Stimulated activated CD4-positive, alpha-beta T cell treated with anti-CD3 and anti-CD28 coated beads, Interleukin-12 subunit alpha, Interleukin-12 subunit beta, amount 100 ng/mL, for 24 hours (primary cell): Measurements from ENCODE around the gene TBXAS1.

Experiments used
- DNase-seq, 2 experiments: peaks; one replicate each; pipeline ENCODE4 v3.0.0-alpha.2; 2020; ENCODE audit warnings: low read depth in 2 of 2

Gene TBXAS1

DNA sequence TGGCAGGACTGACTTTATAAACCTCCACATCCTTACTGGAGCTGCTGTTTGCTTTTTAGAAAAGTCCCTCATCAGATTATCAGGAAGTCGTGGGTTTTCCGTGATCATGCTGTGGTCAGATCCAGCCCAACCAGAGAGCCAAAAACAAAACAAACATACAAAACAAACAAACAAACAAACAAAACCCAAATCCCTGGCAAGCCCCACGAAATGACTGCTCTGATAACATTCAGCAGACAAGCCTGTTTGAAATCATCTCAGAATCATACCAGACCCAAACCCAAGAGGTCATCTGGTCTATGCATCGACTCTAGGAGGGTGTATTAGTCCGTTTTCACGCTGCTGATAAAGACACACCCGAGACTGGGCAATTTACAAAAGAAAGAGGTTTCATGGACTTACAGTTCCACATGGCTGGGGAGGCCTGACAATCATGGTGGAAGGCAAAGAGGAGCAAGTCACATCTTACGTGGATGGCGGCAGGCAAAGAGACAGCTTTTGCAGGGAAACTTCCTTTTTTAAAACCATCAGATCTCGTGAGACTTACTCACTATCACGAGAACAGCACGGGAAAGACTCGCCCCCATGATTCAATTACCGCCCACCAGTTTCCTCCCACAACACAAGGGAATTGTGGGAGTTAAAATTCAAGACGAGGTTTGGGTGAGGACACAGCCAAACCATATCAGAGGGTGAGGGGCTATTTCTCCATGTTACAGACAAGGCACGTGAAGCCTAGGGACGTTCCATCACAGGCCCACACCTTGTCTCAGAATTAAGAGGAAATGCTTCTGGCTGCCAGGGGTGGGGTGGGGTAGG, 148.0 kb downstream of the TBXAS1 start:
- no peak for DNase-seq

DNA sequence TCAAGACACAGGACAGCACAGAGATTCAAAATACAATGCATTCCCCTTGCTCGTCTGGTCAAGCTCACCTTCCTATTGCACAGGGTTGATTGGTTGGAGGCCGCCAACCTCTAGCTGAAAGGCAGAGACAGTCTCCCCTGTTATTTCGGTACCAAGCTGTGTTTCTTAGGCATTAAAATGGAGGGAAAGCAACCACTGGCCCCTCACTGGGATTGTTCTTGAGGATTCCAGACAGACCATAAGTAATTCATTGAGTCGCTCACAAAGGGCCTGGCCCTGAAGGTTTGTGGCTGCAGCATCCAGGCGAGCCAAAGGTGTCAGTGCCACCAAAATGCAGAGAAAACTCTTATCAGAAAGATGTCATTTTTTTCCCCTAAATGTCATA, 152.4 kb downstream of the TBXAS1 start:
- no peak for DNase-seq

DNA sequence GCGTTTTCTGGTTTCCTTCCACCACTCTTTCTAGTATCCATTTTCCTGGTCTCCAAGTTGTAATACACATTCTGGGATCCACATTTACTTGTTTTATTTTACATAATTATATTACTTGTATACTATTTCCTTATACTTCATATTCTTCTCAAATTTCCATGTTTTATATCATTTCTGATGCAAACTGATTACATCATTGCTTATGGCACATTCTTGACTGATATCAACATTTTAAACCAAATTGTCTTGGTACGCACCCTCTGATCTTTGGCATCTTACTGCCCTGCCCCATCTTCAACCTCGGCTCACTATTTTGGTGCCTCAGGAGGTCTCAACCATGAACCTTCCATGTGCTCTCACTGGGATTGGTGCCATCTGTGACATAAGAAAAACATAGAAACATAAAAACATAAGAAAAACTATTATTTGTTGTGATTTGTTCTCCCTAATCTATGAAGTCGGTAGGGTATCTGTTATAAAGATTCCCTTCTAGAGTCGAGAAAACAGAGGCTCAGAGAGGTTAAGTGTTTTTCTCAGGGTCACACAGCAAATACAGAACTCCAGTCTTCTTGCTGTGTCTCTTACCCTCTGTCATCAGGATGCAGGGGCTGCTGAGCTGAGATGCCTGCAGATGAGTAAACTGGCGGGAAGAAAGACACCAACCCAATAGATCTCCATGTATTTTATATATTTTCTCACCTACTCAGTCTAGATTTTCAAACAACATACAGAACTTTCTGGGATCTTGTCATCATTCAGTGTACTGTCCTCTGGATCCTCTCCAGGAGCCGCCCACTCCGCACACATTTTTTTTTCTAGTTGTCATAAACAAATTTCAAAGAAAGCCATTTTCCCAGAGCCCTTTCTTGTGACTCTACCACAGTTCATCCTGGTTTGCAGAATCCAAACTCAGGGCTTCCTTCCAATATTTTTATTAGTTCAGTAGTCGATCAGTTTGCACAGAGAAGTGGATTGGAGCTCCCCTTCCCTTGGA, 154.2 kb downstream of the TBXAS1 start:
- DNase-seq: no peak

DNA sequence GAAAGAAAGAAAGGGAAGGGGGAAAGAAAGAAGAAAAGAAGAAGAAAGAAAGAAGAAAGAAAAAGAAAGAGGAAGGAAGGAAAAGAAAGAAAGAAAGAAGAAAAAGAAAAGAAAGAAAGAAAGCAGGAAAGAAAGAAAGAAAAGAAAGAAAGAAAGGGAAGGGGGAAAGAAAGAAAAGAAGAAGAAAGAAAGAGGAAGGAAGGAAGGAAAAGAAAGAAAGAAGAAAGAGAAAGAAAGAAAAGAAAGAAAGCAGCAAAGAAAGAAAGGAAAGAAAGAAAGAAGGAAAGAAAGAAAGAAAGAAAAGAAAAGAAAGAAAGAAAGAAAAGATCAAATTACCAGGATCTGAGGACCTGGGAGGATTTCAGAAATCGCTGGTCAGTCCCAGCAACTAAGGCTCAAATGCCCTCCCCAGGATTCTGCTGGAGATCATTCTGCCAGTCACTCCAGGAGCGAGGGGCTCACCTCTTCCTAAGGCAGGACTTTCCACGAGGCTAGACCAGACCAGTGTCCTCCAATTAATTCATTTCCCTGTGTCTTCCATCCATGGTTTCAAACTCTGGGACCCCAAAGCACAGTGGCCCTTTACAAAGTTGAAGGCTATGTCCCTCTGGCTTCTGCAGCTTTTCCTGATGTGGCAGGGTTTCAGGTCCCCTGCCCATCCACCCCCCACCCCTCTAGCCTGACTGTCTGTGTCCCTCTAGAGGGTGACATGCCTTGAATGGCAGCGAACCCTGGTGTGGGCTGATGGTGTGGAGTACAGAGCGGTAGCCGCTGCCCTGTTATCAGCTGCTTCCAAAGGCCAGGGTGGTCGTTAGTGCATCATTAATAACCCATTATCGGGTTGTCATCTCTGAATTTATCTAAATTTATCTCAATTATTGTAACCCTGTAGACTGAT, 155.8 kb downstream of the TBXAS1 start:
- no peak for DNase-seq

DNA sequence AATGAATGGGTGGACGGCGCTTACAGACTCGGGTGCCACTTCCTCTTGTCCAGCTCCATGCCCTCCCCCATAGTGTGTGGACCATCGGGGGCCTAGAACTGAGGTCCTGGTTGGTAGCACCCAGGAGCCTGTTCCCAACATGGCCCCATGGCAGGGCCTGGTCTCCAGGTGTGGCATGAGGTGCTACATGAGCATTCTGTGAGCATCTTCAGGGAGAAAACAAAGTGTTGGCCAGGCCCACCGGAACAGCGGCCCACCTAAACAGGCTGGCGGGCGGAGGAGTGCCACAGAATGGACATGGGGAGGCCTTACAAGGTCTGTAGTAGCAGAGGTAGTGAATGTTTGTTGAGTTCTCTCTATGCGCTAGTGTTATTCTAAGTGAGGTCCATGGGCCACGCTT, 156.7 kb downstream of the TBXAS1 start:
- no peak for DNase-seq

DNA sequence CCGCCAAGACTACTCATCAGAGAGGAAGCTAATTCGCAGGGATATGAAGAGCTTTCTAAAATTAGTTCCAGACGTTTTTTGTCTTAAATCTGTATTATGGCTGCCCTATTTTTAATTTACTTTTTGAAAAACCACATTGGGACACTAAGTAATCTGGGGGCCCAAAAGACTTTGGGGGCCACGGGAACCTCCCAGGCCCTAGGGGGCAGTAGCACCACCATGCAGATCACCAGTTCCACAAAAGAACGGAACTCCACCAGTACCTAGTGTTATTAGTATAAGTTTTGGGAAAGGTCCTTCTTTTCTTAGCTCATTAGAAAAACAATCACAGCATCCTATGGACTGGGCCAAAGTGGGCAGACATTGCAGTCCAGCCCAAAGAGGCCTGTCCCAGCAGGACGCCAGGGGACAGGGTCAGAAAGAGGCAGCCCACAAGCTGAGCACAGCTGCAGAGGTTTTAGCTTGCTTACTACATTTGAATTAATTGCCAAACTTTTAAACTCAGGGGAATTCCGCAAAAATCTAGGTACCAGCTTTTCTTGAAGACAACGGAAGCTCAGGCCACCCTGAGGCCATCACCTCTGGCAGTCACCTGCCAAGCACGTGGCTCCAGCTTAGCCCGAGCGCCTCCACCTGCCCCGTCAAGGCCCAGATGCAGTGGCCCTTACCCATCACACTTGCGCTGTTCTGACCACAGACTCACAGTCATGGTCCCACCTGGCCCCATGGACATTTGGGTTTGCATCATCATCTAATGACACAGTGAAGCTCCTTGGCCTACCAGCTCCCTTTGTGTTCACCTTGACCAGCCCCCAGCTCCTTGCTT, 158.8 kb downstream of the TBXAS1 start:
- no peak for DNase-seq

DNA sequence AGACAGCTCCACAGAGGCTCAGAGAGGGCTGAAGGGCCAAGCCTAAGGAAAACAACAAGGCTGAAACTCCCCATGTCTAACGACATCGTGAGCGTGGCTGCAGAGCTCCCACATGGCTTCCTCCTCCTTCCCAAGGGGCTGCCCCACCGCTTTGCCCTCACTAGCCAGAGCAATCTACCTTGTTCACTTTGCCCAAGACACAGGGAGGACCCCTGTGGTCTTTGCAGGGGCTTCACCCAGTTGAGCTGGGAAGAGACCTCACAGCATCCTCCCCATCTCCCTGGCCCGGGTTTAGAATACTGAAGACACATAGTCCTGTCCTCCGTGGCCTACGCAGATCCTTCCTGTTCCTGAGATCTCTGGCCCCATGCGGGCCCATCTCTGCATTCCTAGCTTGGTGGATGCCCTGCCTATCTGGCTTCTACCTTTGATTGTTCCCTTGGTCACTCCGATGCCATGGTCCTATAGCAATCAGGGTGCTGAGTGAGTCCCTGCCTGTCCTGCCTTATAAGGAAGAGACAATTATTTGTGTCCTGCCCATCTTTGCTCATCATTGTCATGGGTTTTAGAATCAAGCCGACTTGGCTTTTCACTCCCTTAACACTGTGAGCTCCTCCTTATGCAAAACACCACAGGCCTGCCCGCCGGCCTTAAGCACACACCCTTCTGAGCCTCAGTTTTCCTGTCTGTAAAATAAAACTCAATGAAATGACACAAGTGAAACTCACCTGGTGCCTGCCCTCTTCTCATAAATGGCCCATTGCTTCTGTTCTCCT, 160.5 kb downstream of the TBXAS1 start:
- no peak for DNase-seq

DNA sequence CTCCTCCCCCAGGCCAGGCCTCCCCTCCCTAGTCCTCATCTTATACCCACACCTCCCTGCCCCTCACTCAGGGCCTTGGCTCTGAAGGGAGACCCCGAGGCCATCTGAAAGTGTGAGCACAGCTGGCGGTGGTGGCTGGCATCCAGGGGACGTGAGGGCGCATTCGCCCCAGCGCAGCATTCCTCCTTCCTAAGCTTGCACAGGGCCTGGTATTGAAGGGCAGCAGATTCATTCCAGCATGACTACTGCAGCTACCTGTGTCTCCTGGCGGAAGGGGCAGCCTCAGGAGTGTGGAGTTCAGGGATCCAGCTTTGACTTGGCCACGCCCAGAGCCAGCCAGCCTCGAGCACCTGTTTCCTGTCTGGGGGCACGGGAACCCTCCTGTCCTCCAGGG, 161.1 kb downstream of the TBXAS1 start:
- no peak for DNase-seq

DNA sequence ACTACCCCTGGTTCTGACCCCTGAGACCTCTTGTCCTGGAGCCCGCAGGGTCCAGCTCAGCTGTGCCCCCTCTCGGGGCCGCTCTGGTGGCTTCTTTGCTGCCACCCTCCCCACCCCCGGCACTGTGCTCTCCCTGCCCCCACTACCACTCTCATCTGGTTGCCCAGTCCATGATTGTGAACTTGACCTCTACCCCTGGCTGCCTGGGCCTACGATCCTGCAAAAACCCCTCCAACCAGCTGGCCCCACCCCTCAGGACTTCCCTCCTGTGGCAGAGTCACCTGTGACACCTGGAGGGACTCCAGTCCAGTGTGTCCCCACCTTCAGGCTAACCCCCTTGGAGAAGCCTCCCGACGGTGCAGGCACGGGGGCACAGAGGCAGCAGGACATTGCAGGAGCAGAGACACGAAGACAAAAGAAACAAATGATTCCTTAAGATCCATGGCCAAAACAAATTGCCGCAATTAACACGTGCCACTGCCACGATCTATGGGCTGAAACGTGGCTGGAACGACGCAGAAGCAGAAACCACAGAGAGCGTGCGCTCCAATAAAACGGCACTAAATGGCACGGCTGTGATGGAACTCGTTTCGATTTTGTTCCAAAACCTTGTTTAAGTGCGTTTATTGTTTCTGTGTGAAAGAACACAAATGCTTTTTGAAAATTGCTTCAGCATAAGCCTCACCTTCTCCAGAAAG, 161.7 kb downstream of the TBXAS1 start:
- no peak for DNase-seq

DNA sequence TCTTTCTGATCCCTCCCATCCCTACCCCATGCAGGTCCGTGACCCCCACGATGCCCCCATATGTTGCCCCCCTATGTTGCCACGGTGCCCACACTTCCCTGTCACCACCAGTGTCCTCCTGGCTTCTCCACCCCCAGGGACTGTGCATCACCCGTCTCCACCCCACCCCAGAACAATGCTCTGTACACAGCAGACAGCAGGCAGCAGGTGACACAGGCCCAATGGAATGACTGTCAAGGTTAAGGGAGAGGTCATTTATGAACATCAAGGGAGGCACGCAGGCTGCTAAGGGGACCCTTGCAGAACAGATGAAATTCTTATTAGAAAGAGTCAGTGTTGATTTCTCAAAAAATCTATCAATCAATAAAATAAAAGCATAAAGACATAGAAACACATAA, 162.2 kb downstream of the TBXAS1 start:
- DNase-seq: no peak

DNA sequence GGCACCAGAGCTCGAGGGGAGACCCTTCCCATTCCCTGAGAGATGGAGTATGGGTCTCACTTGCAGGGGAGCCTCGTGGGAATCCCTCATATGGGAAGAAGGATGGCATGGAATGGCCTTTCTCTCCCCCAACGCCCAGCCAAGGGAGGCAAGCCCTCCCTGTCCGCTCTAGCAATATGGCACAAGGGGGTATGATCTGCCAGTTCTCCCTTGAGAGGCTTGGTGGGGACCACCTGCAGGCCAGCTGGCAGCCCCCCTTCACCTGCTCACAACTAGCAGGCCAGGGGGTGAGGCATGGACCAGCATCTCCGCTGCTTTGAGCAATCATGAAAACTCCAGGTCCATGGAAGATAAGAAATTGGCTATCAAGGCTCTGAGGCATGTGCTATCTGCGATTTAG, 162.8 kb downstream of the TBXAS1 start:
- no peak for DNase-seq

DNA sequence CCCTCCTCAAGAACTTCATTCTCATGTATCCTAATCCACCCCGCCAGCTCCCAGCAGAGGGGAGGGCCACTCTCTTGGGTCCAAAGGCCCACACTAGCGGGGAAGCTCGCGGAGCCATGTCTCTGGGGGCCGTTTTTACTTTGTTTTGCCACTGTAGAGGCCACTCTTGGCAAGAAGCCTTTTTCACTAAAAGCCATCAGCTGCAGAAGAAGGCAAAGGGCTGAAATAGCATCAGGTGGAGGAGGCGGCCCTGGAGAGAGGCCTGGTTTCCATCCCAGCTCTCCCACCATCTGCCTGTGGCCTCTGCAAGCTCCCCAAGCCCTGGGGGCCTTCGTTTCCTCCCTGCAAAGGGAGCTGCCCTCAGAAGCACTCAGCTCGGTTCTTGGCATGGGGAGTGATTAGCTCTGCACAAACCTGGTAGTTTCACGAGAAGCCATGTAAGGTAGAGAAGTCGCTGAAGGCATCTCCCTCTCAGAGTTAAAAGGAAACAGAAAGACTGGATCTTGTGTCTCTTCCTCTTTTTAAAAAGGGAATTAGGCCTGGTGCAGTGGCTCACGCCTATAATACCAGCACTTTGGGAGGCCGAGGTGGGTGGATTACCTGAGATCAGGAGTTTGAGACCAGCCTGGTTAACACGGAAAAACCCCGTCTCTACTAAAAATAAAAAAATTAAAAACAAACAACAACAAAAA, 163.4 kb downstream of the TBXAS1 start:
- DNase-seq: no peak

DNA sequence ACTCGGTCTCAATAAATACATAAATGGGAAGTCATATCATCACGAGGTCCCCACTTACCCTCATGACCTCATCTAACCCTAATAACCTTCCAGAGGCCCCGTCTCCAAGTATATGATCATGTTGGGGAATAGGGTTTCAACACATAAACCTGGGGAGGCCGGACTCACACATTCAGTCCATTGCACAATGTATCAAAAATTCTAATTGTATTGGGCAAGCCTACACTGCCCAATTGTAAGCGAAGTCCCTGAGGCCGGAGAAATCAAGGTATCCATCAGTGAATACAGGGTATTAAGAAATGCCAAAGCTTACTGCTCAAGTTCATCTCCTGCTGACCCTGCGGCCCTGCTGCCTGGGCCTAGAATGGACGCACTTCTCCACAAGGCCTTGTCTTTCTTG, 164.1 kb downstream of the TBXAS1 start:
- DNase-seq: no peak

DNA sequence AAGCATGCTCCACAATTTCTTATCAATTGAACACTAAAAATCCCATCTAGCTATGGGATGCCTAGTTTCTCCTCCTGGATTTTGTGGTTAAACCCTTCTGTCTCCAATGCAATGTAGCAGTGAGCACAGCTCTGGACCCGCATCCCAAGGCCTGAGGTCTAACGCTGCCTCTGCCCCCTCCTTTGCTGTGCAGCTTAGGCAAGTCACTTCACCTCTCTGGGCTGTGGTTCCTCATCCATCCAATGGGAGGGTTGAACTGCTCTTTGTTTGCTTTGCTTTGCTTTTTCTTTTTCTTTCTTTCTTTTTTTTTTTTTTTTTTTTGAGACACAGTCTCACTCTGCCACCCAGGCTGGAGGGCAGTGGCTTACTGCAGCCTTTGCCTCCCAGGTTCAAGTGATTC, 164.5 kb downstream of the TBXAS1 start:
- no peak for DNase-seq

DNA sequence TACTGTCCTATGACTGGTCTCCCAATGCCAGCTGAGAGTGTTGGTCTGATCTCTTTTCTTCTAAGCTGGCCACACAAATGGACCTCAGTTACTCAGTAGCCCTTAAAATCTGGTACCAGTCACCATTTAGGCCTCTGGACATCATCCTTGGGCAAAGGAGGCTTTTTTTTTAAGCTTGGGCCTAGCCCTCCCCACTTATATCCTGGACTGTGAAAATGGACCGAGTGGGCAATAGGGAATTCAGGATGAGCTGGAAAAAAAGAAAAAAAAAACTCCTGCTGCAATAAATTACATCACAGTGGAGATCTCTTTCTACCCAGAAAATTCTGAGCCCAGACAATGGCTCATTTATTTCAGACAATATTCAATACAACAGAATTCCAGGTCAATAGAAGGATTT, 165.3 kb downstream of the TBXAS1 start:
- DNase-seq: no peak

DNA sequence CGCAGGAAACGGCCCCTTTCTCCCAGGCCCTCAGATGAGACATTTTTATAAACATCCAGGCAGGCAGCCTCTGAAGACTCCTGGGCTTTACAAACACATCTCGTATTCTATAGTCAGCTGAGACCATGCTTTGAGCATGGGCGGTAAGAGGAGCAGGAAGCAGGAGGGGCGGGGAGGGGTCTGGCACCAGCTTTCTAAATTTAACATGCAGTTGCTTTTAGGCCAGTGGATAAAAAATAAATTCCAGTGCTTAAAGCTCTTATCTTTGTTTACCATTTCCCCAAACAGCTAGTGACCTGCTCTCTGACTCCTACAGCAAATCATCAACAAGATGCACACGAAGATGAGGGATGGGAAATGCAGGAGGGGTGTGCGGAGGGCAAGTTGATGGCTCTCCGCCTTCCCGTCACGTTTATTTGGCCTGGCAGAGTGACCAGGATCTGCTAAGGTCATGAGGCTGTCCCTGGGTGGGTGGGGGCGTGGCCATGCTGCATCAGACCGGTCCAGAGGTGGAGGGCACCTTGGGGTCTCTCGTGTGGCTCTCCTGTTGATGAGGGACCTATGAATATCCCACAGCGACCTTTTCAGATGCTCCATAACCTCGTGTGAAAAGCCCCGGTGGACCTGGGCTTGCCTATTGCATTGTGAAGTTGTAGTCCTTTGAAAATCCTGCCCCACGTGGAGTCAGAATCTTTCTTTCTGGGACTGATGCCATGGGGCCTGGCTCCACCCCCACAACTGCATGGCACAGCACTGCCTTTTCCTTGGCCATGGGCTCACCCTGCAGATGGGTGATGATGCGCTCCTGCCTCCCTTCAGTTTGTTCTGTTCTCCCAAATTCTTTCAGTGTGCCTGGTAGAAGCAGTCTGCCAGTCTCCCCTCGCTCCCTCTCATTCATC, 166.2 kb downstream of the TBXAS1 start:
- no peak for DNase-seq

DNA sequence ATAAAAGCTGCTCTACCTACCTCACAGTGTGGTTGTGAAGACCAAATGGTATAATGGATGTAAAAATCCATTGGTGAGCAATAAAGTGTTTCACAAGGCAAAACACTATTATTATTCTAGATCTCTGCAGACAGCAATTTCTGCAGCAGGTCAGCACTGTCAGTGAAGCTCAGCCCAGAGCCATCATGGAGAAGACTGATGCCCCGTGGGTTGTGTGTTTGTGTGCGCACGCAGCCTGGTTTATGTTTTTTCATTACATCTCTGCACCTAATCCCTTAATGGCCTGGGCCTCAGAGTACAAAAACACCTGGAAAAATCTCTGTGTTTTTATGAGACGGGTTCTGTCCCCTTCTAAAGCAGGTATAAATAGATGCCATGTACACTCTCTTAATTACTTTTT, 169.5 kb downstream of the TBXAS1 start:
- no peak for DNase-seq

DNA sequence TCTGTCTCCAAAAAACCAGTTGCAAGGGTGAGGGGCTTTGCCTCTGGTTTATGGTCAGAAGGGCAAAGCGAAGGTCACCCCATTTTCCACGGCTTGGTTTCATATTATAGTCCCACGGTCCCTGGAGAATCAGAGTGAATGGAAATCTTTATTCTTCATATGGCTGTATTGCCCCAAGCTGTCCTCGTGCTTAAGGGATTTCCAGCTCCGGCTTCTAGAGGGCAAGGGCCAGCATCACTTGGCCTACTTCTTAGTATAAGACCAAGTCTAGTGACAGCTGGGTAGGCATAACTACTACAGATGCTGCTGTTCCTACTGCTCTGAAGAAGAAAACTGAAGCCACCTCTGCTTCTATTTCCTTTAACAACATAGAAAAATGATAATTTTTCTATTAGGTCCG, 170.5 kb downstream of the TBXAS1 start:
- DNase-seq: no peak
